GM23338 (cell line): ENCODE results near the gene WNT10A. TPM values are rescaled to one million over a fixed set of nuclear protein-coding genes. Genes with fewer than 3 reads are reported as not detected.
A peak's percentile ranks its signal among the peaks of the same experiment; 100 is the strongest.

Experiments
- ATAC-seq: fragments of 200-7000 bp; cut with Tn5 transposase; 3 replicates; pipeline ENCODE4 v1.9.1; 2020
- DNase-seq: peaks from one replicate; pipeline ENCODE4 v3.0.0-alpha.2; 2015; ENCODE audit warnings: low spot score
- H2AFZ ChIP-seq: fragments of 200-600 bp; sonication (generic); 2 replicates; pipeline ENCODE4 v1.8.0; 2016; ENCODE audit warnings: antibody characterized with exemption, mild to moderate bottlenecking, moderate library complexity
- H3F3A ChIP-seq: fragments of 200-600 bp; sonication (generic); replicated peaks from 2 replicates; pipeline ENCODE4 v1.8.0; 2017; ENCODE audit warnings: antibody characterized with exemption, mixed run types, low read depth
- H3K27ac ChIP-seq: fragments of 200-600 bp; sonication (generic); 2 replicates; pipeline ENCODE4 v1.6.1; 2016; ENCODE audit warnings: low read depth
- H3K27me3 ChIP-seq: fragments of 200-600 bp; sonication (generic); 2 replicates; pipeline ENCODE4 v1.8.0; 2016; ENCODE audit warnings: mild to moderate bottlenecking, mixed run types, moderate library complexity; ENCODE audit not compliant: insufficient read depth
- H3K36me3 ChIP-seq: fragments of 200-600 bp; sonication (generic); 2 replicates; pipeline ENCODE4 v1.8.0; 2016; ENCODE audit warnings: mild to moderate bottlenecking; ENCODE audit not compliant: insufficient read depth
- H3K4me1 ChIP-seq: fragments of 200-600 bp; sonication (generic); 2 replicates; pipeline ENCODE4 v1.8.0; 2016; ENCODE audit warnings: mild to moderate bottlenecking, moderate library complexity; ENCODE audit not compliant: insufficient read depth
- H3K4me2 ChIP-seq: fragments of 200-600 bp; sonication (generic); 2 replicates; pipeline ENCODE4 v1.7.1; 2017; ENCODE audit warnings: mixed run types
- H3K4me3 ChIP-seq: fragments of 200-600 bp; sonication (generic); 2 replicates; pipeline ENCODE4 v1.6.1; 2016; ENCODE audit warnings: mixed run types
- H3K79me2 ChIP-seq: fragments of 200-600 bp; sonication (generic); replicated peaks from 2 replicates; pipeline ENCODE4 v1.8.0; 2017; ENCODE audit warnings: mild to moderate bottlenecking; ENCODE audit not compliant: insufficient read depth
- H3K9me2 ChIP-seq: fragments of 200-600 bp; sonication (generic); 2 replicates; pipeline ENCODE4 v1.8.0; 2017; ENCODE audit not compliant: insufficient read depth
- H4K20me1 ChIP-seq: fragments of 200-600 bp; sonication (generic); replicated peaks from 2 replicates; pipeline ENCODE4 v1.8.0; 2017; ENCODE audit warnings: mild to moderate bottlenecking; ENCODE audit not compliant: insufficient read depth
- H3K27ac Mint-ChIP-seq: 2 replicates; pipeline ENCODE4 v1.8.0; 2020; ENCODE audit warnings: inconsistent platforms, mild to moderate bottlenecking, moderate library complexity, mixed read lengths
- H3K27me3 Mint-ChIP-seq: 3 replicates; pipeline ENCODE4 v1.8.0; 2022; ENCODE audit warnings: low read depth, mild to moderate bottlenecking, moderate library complexity, mixed read lengths, inconsistent platforms; ENCODE audit not compliant: insufficient read depth, poor library complexity
- H3K36me3 Mint-ChIP-seq: 3 replicates; pipeline ENCODE4 v1.8.0; 2021; ENCODE audit warnings: low read depth, mild to moderate bottlenecking, inconsistent platforms, moderate library complexity, mixed read lengths
- H3K4me1 Mint-ChIP-seq: 3 replicates; pipeline ENCODE4 v1.8.0; 2020; ENCODE audit warnings: mild to moderate bottlenecking, inconsistent platforms, mixed read lengths
- H3K4me3 Mint-ChIP-seq: 3 replicates; pipeline ENCODE4 v1.8.0; 2021; ENCODE audit warnings: moderate library complexity, mild to moderate bottlenecking, inconsistent platforms, mixed read lengths
- H3K9me3 Mint-ChIP-seq: 3 replicates; pipeline ENCODE4 v1.8.0; 2020; ENCODE audit warnings: moderate library complexity, mild to moderate bottlenecking, inconsistent platforms, mixed read lengths
- CREB1 ChIP-seq: fragments of 250-450 bp; sonication (Bioruptor Pico); IDR thresholded peaks from 2 replicates; pipeline ENCODE4 v1.5.0; 2020; ENCODE audit warnings: low read depth, mild to moderate bottlenecking, moderate library complexity
- EZH2 ChIP-seq: fragments of 200-600 bp; sonication (generic); IDR thresholded peaks from one replicate; pipeline ENCODE4 v1.8.0; 2017; ENCODE audit warnings: antibody characterized with exemption, mild to moderate bottlenecking, low read depth; ENCODE audit not compliant: unreplicated experiment
- EZH2phosphoT487 ChIP-seq: fragments of 200-600 bp; sonication (generic); IDR thresholded peaks from one replicate; pipeline ENCODE4 v1.8.1; 2018; ENCODE audit warnings: antibody characterized with exemption; ENCODE audit not compliant: unreplicated experiment
- JUNB ChIP-seq: IDR thresholded peaks from one replicate; pipeline ENCODE4 v1.6.1; 2016; ENCODE audit warnings: antibody characterized with exemption; ENCODE audit not compliant: unreplicated experiment
- NANOG ChIP-seq: IDR thresholded peaks from 2 replicates; pipeline ENCODE4 v1.6.1; 2016; ENCODE audit warnings: antibody characterized with exemption, borderline replicate concordance
- POLR2AphosphoS5 ChIP-seq: IDR thresholded peaks from 2 replicates; pipeline ENCODE4 v1.6.1; 2016; ENCODE audit warnings: antibody characterized with exemption, low read depth
- REST ChIP-seq: IDR thresholded peaks from one replicate; pipeline ENCODE4 v1.6.1; 2018; ENCODE audit warnings: antibody characterized with exemption; ENCODE audit not compliant: unreplicated experiment
- STAT1 ChIP-seq: IDR thresholded peaks from one replicate; pipeline ENCODE4 v1.6.1; 2016; ENCODE audit warnings: antibody characterized with exemption; ENCODE audit not compliant: unreplicated experiment
- ZNF114 ChIP-seq: fragments of 250-450 bp; sonication (Bioruptor Pico); IDR thresholded peaks from 2 replicates; pipeline ENCODE4 v1.5.0; 2020; ENCODE audit warnings: mild to moderate bottlenecking, moderate library complexity
- ZNF331 ChIP-seq: fragments of 250-450 bp; sonication (Bioruptor Pico); IDR thresholded peaks from 2 replicates; pipeline ENCODE4 v1.5.0; 2020; ENCODE audit warnings: low read depth, mild to moderate bottlenecking, moderate library complexity
- polyA plus RNA-seq: library from polyadenylated mRNA; unstranded; fragments of >200 nt; fragmentation: Nextera tagmentation; extraction: Ambion mirVana; gene quantifications from 2 replicates; pipeline ENCODE4 v1.2.1, GENCODE V29; 2016
- total RNA-seq: library from RNA; depleted of rRNA; stranded (reverse); fragments of >200 nt; shearing (Covaris generic); gene quantifications from 2 replicates; pipeline ENCODE4 v1.2.3, GENCODE V29; 2014
- TF ChIP-seq, protein P1 (sequence below): fragments of 250-450 bp; sonication (Bioruptor Pico); IDR thresholded peaks from 2 replicates; pipeline ENCODE4 v1.5.0; 2020; ENCODE audit warnings: mild to moderate bottlenecking, moderate library complexity
- TF ChIP-seq, protein P2 (sequence below): IDR thresholded peaks from 2 replicates; pipeline ENCODE4 v1.6.1; 2016; ENCODE audit warnings: antibody characterized with exemption
- TF ChIP-seq, protein P3 (sequence below), 2 experiments: fragments of 200-600 bp in 1 of 2; sonication (generic) in 1 of 2; conservative IDR thresholded peaks; 2 replicates each; pipeline versions ENCODE4 v1.5.1 to v1.6.1; 2016 to 2017; ENCODE audit warnings: antibody characterized with exemption in 2 of 2, low read depth in 2 of 2, mild to moderate bottlenecking in 2 of 2, moderate library complexity in 1 of 2

The WNT10A gene
- total and polyA plus RNA-seq, 2 experiments from 2014 or later, result not detected

- no peak within 1 kb of the TSS for H3K4me3 Mint-ChIP-seq
- H3K36me3 ChIP-seq, result no peaks in the 10 kb centered on the region
- peaks cover 2% of the 10 kb centered on the region for H3K27me3 Mint-ChIP-seq
- no peak for DNase-seq
- H3K4me2 ChIP-seq, result no peak within 1 kb of the TSS
- peak within 1 kb of the TSS; percentile 32; the same call in 1 of the 2 replicates for H2AFZ ChIP-seq
- H3K27ac ChIP-seq, result no peak within 1 kb of the TSS
- H3K36me3 Mint-ChIP-seq, result no peaks in the 10 kb centered on the region
- no peak for TF ChIP-seq STAT1
- TF ChIP-seq ZNF331 (CRISPR knock-in tag), result no peak
- no peak for TF ChIP-seq ZNF114 (CRISPR knock-in tag)
- no peak for TF ChIP-seq EZH2
- TF ChIP-seq, protein P1, sequence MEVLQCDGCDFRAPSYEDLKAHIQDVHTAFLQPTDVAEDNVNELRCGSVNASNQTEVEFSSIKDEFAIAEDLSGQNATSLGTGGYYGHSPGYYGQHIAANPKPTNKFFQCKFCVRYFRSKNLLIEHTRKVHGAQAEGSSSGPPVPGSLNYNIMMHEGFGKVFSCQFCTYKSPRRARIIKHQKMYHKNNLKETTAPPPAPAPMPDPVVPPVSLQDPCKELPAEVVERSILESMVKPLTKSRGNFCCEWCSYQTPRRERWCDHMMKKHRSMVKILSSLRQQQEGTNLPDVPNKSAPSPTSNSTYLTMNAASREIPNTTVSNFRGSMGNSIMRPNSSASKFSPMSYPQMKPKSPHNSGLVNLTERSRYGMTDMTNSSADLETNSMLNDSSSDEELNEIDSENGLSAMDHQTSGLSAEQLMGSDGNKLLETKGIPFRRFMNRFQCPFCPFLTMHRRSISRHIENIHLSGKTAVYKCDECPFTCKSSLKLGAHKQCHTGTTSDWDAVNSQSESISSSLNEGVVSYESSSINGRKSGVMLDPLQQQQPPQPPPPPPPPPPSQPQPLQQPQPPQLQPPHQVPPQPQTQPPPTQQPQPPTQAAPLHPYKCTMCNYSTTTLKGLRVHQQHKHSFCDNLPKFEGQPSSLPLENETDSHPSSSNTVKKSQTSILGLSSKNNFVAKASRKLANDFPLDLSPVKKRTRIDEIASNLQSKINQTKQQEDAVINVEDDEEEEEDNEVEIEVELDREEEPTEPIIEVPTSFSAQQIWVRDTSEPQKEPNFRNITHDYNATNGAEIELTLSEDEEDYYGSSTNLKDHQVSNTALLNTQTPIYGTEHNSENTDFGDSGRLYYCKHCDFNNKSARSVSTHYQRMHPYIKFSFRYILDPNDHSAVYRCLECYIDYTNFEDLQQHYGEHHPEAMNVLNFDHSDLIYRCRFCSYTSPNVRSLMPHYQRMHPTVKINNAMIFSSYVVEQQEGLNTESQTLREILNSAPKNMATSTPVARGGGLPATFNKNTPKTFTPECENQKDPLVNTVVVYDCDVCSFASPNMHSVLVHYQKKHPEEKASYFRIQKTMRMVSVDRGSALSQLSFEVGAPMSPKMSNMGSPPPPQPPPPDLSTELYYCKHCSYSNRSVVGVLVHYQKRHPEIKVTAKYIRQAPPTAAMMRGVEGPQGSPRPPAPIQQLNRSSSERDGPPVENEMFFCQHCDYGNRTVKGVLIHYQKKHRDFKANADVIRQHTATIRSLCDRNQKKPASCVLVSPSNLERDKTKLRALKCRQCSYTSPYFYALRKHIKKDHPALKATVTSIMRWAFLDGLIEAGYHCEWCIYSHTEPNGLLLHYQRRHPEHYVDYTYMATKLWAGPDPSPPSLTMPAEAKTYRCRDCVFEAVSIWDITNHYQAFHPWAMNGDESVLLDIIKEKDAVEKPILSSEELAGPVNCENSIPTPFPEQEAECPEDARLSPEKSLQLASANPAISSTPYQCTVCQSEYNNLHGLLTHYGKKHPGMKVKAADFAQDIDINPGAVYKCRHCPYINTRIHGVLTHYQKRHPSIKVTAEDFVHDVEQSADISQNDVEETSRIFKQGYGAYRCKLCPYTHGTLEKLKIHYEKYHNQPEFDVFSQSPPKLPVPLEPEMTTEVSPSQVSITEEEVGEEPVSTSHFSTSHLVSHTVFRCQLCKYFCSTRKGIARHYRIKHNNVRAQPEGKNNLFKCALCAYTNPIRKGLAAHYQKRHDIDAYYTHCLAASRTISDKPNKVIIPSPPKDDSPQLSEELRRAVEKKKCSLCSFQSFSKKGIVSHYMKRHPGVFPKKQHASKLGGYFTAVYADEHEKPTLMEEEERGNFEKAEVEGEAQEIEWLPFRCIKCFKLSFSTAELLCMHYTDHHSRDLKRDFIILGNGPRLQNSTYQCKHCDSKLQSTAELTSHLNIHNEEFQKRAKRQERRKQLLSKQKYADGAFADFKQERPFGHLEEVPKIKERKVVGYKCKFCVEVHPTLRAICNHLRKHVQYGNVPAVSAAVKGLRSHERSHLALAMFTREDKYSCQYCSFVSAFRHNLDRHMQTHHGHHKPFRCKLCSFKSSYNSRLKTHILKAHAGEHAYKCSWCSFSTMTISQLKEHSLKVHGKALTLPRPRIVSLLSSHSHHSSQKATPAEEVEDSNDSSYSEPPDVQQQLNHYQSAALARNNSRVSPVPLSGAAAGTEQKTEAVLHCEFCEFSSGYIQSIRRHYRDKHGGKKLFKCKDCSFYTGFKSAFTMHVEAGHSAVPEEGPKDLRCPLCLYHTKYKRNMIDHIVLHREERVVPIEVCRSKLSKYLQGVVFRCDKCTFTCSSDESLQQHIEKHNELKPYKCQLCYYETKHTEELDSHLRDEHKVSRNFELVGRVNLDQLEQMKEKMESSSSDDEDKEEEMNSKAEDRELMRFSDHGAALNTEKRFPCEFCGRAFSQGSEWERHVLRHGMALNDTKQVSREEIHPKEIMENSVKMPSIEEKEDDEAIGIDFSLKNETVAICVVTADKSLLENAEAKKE (CRISPR knock-in tag), result no peak
- no peak for TF ChIP-seq REST
- no peak for TF ChIP-seq CREB1
- no peak for TF ChIP-seq NANOG
- TF ChIP-seq, protein P2, sequence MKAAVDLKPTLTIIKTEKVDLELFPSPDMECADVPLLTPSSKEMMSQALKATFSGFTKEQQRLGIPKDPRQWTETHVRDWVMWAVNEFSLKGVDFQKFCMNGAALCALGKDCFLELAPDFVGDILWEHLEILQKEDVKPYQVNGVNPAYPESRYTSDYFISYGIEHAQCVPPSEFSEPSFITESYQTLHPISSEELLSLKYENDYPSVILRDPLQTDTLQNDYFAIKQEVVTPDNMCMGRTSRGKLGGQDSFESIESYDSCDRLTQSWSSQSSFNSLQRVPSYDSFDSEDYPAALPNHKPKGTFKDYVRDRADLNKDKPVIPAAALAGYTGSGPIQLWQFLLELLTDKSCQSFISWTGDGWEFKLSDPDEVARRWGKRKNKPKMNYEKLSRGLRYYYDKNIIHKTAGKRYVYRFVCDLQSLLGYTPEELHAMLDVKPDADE, result no peak
- no peak for TF ChIP-seq POLR2AphosphoS5
- TF ChIP-seq, protein P3, sequence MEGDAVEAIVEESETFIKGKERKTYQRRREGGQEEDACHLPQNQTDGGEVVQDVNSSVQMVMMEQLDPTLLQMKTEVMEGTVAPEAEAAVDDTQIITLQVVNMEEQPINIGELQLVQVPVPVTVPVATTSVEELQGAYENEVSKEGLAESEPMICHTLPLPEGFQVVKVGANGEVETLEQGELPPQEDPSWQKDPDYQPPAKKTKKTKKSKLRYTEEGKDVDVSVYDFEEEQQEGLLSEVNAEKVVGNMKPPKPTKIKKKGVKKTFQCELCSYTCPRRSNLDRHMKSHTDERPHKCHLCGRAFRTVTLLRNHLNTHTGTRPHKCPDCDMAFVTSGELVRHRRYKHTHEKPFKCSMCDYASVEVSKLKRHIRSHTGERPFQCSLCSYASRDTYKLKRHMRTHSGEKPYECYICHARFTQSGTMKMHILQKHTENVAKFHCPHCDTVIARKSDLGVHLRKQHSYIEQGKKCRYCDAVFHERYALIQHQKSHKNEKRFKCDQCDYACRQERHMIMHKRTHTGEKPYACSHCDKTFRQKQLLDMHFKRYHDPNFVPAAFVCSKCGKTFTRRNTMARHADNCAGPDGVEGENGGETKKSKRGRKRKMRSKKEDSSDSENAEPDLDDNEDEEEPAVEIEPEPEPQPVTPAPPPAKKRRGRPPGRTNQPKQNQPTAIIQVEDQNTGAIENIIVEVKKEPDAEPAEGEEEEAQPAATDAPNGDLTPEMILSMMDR (conservative IDR thresholded peaks at IDR 0.05; ENCODE audit: low read depth in 2 of 2), result no peak
- no peak for TF ChIP-seq JUNB
- TF ChIP-seq EZH2phosphoT487, result no peak
- H4K20me1 ChIP-seq, result no peaks in the 10 kb centered on the region
- H3K9me2 ChIP-seq, result no peaks in the 10 kb centered on the region
- peak; percentile 62 for ATAC-seq
- H3K4me1 Mint-ChIP-seq, result no peaks in the 10 kb centered on the region; the same call in 2 of the 3 replicates
- no peaks in the 10 kb centered on the region for H3F3A ChIP-seq
- no peaks in the 10 kb centered on the region for H3K79me2 ChIP-seq
- H3K27me3 ChIP-seq, result no peaks in the 10 kb centered on the region
- H3K9me3 Mint-ChIP-seq, result no peaks in the 10 kb centered on the region
- no peaks in the 10 kb centered on the region for H3K4me1 ChIP-seq
- H3K27ac Mint-ChIP-seq, result no peak within 1 kb of the TSS
- H3K4me3 ChIP-seq, result no peak within 1 kb of the TSS
Observed at GRCh38 chr2:218831378-218831990, 49.2 kb upstream of the WNT10A start, which contains the start of gene PRKAG3. TSS of gene PRKAG3 (minus strand) at chr2:218831803.
